ENCODE measurements around the gene TCF12.

DNA sequence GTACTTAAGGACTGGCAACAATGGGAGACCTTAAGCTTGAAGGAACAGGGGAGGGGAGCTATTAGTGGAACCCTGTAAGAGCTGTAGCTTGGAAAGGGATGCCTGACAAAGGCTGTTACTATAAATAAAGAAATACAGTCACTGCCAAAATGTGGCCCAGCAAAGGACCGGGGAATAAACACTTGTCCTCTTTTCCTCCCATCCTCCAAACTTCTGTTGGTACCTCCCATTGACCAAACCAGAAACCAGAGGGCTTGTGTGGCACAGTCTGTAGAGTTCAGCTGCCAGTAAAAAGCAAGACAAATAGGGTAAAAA lies 25.1 kb upstream of the TCF12 start:
- TF ChIP-seq, protein P1, sequence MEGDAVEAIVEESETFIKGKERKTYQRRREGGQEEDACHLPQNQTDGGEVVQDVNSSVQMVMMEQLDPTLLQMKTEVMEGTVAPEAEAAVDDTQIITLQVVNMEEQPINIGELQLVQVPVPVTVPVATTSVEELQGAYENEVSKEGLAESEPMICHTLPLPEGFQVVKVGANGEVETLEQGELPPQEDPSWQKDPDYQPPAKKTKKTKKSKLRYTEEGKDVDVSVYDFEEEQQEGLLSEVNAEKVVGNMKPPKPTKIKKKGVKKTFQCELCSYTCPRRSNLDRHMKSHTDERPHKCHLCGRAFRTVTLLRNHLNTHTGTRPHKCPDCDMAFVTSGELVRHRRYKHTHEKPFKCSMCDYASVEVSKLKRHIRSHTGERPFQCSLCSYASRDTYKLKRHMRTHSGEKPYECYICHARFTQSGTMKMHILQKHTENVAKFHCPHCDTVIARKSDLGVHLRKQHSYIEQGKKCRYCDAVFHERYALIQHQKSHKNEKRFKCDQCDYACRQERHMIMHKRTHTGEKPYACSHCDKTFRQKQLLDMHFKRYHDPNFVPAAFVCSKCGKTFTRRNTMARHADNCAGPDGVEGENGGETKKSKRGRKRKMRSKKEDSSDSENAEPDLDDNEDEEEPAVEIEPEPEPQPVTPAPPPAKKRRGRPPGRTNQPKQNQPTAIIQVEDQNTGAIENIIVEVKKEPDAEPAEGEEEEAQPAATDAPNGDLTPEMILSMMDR (optimal IDR thresholded peaks at IDR 0.05 in 1 of 3, IDR thresholded peaks at IDR 0.05 in 1 of 3, conservative IDR thresholded peaks at IDR 0.05 in 1 of 3; ENCODE audit: extremely low read depth in 1 of 3, insufficient read depth in 2 of 3, low read length in 3 of 3) = no peak
- no peak for TF ChIP-seq EZH2 (IDR thresholded peaks at IDR 0.05; ENCODE audit: low read length)

Measured in keratinocyte (primary cell).